GM21786 (cell line): ENCODE data around the gene GRIA2.
"Not testable (repeated sequence)": the region's sequence is repeated elsewhere in the genome, so short reads cannot be mapped to it uniquely, and the experiment has no call there.

Experiments used
- ATAC-seq: cut with Tn5 transposase; IDR thresholded peaks from one replicate; pipeline ENCODE4 v1.9.1; 2021; ENCODE audit not compliant: unreplicated experiment

GRIA2 gene

DNA sequence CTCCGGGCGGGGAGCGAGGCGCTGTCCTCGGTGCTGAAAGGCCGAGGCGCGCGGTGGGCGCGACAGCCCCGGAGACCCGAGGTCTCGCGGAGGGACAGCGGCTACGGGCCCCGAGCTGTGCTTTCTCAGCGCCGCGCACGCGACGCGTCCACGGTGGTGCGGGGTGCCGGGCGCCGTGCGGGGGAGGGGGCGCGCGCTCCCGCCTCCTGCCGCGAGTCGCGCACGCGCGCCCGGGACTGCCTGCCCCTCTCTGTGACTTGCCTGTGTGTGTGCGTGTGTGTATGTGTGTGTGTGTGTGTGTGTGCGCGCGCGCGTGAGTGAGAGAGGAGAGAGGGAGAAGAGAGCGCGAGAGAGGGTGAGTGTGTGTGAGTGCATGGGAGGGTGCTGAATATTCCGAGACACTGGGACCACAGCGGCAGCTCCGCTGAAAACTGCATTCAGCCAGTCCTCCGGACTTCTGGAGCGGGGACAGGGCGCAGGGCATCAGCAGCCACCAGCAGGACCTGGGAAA, at the start of gene GRIA2:
Gene GRIA2, plus strand, starts transcription at position 358 of the 511 bp plus-strand sequence. CDS start 315 bp downstream, outside the sequence.
- peak; percentile 54 for ATAC-seq

DNA sequence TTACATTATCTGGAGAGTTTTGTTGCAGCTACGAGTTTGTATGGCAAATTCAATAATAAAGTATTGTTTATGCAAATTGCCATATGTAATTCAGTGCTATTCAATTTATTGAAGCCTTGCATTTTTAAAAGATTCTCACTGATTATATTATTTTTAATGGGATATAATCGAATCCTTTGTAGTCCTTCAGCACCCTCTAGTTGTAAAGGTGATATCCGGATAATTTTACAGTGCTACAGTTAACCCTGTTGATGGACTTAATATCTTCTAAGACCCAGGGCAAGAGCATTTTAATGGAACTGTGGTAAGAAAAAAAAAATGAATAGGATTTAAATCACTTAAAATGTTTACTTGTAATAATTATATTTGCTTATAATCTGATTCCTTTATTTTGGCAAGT, 48.5 kb upstream of the GRIA2 start:
- ATAC-seq = no peak

DNA sequence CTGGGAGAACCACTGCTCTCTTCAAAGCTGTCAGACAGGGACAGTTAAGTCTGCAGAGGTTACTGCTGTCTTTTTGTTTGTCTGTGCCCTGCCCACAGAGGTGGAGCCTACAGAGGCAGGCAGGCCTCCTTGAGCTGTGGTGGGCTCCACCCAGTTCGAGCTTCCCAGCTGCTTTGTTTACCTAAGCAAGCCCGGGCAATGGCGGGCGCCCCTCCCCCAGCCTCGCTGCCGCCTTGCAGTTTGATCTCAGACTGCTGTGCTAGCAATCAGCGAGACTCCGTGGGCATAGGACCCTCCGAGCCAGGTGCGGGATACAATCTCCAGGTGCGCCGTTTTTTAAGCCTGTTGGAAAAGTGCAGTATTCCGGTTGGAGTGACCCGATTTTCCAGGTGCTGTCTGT, 40.3 kb upstream of the GRIA2 start:
- not testable (repeated sequence) for ATAC-seq

DNA sequence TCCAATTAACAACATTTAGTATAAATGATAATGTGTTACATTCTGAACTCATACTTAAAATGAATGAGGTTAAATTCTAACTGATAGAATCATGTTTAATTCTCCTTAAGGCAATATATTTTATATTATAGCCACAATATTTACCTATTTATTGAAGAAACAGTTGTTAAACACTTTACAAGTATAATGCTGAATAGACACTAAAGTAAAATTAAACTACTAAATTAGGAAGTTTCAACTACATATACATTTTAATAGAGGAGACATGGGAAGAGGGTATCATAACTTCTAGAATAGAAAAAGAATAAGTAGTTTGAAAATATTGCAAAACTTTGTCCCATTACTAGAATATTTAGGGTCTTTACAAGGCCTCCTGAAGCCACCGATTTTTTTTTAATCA, 36.2 kb upstream of the GRIA2 start:
- ATAC-seq = no peak

DNA sequence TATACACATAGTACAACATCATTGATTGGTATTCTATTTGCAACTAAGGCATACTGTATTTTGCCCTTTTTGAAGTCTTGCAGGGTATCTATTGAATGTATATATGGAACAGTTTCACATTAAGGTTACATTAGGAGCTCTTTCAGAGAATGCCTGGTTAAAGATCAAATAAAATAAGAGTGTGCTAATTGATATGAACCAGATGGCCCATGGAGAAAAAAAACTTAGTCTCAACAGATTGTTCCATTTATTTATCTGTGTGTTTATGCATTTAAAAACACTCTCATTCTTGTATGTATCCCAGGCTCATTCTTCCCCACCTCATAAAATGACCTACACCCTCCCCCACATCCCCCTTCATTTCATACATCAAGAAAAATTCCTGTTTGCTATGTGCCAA, 35.2 kb upstream of the GRIA2 start:
- ATAC-seq = no peak

DNA sequence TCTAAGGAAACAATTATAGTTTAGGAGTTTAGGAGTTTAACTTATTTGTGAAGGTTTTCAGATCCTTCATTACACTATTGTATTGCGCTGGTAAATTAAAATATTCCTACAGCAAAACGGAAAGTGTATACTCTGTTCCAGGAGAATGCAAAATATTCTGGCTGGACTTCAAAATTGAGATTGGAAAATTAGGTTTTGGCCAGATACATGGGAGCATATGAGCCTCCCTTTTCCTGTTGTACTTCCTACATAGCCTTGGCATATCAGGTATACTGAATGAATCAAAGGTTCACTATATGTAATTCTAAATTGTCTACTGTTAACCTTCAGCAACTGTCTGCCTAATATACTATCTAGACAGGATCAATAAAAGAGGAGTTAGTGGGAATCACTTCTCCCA, 25.2 kb upstream of the GRIA2 start:
- no peak for ATAC-seq

DNA sequence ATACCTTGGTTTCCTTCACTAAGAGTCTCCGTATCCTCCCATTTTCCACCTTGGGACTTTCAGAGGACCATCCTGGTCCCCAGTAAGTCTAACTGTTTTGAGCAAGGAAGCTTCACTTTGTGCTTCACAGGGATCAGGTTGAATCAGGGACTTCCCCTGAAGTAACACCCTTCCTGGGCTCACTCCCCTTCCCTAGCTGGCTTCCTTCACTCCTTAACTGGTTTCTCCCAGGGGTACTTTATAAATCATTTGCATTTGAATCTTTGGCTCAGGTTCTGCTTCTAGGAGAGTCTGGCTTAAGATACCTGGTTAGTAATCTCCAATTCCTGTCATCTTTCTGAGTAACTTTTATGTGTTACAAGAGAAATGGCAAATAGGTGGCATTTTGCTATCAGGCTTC, 24.5 kb upstream of the GRIA2 start:
- no peak for ATAC-seq

DNA sequence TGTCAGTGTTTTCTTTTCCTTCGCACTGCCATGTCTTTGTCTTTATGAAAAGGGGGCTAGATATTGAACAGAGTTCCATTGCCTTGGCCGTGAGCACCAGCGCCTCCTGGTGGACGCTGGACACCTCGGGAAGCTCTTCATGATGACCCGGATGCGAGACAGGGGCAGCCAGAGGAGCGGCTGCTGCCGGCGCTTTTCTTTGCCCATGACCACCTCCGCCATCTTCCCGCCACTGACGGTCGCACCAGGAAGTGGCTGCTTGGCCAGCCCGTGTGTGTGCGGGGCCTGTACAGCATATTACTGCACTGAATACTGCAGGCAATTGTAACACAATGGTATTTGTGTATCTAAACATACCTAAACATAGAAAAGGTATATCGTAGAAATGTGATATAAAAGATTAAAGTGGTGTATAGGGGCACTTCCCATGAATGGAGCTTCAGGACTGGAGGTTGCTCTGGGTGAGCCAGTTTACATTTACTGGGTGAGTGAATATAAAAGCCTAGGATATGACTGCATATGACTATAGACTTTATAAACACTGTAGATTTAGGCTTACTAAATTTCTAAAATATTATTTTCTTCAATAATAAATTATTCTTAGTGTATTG, 15.8 kb upstream of the GRIA2 start:
- ATAC-seq = peak; percentile 83

DNA sequence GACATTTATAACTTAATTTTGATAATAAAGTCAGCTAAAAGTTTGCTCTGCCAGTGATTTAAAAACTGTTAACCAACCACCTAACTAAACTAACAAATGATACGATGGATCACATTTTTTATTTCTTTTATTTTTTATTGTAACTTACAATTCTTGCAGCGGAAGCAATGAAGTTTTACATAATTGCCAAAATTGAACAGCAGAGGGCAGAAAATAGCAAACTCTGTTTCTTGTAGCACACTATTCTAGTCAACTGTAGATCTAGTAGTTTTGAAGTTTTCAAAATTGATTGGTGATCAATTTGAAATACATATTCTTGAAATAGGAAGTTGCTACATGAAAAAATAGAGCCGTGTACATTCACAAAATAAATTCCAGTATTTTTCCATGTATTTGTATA, 2.8 kb upstream of the GRIA2 start:
- ATAC-seq = no peak

DNA sequence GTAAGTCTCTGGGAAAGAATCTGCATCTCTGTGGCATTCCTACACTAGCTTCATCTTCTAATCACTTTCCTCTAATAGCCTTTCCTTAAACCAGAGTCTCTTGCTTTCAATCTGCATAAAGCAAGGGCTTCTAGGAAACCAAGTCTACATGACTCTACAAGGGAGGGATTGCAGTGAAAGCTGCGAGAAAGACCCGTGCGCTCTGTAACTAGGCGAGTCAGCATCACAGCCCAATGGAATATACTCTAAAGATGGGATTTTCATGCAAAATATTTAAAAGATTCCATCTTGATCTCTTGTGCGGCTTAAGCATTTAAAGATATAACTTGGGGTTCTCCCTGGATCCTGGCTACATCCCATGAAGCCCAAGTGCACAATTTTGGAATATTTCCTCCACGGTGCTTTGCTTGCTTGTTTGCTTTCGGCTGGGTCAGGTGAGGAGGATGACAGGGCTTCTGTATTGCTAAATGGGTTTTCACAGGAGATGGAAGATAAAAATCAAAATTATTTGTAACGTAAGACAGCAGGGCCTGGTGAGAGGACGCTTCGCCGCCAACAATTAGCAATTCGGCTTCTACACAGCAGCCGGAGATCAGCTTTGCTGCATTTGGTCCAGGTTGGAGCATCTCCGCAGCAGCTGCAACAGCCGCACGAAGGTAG, 687 bp upstream of the GRIA2 start:
- no peak for ATAC-seq

DNA sequence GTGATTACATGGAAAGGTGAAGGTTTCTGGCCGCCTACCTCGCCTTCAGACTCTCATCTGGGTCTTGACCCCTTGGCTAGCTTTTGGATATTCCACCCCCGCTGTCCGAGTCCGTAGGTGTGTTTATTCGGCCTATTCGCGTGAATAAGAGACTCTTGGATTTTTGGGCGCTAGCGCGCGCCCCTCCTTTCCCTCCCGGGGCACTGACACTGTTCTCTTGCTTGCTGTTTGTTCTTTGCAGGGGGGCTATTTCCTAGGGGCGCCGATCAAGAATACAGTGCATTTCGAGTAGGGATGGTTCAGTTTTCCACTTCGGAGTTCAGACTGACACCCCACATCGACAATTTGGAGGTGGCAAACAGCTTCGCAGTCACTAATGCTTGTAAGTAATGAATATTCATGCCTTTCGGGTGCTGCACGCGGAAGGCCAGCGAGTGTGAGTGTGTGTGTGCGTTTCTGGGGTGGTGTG, 932 bp downstream of the GRIA2 start:
- no peak for ATAC-seq

DNA sequence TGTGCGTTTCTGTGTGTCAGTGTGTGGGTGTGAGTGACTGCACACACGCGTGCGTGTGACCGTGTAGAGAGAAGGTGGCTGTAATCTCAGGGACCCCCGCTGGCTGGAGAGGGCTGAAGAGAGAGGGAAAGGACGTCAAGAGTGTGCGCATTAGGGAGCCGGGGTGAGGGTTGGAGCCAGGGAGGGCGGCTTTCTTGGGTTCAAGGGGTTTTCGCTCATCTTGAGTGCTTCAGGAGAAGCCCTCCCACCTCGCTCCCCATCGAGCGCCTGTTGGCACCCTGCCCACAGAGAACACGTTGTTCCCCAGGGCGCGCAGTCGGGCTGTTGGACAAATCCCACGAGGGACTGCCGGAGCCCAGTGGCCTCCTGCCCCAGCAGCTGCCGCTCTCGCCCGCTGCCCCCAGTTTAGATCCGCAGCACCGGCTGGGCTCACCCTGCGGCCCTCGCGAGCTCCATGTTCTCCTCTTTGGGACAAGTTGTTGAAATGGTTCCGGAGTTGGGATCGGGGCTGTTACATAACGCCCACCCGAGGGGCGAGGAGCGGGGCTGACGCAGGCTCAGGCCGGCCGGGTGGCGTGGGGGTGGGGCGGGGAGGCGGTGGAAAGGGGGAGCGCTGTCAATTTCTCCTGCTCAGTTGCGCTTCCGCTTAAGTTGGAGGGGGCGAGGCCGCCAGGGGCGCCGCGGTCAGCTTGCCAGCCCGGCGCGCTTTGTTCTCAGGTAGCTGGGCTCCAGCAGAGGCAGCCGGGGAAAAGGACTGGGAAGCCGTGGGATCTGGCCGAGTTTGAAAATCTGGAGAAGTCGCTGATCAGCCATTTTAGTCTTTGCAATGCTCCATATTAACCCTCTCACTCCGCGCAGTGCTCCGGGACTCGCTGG, 1.6 kb downstream of the GRIA2 start:
- no peak for ATAC-seq

DNA sequence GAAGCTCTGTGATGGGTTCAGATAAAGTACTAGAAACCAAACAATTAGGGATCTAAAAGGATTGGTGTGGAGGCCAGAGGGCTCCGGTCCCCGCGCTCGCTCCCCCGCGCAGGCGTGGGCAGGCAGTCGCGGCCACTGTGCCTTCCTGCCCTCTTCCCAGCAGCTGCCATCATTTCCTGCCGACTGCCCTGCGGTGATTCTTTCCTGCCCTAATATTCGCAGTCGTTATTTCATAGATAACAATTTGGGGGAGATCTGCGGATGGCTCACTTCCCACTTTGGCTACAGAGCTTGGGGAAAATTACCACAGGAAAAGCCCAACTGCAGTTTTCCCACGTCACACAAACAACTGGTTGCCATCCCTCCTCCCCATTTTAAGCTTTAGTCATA, 2.2 kb downstream of the GRIA2 start:
- no peak for ATAC-seq

DNA sequence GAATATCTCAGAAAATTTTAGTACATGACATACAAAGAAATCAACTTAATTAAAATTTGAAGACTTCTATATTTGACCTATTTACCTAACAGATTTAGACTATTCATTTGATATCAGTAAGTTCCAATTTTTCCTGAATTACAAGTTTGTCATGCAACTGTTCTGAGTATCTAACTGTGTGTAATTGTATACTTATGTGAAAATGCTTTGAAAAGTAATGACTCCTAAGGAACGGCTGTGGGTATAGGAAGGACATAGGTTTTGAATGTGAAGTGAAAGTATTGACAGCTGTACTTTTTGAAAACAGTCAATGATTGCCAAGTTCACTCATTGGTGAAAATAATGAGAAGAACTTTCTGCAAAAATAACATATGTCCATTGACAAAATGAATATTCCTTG, 2.9 kb downstream of the GRIA2 start:
- ATAC-seq = no peak

DNA sequence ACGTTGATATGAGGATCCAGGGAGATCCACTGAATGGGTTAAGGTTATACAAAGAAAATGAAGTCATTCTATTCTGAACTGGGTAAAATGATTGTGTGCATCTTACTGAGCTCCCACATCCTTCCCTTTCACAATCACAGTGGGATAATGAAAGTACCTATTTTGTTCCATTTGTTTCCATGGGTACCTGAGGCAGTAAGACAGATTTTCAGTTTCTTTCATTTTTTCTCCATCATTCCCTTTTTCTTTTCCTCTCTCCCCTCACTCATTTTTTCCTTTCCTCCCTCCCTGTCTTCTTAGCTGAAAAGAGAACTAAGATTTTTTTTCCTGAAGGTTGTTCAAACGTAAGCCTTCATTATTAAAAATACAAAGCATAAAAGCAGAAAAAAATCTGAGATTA, 4.6 kb downstream of the GRIA2 start:
- ATAC-seq = no peak

DNA sequence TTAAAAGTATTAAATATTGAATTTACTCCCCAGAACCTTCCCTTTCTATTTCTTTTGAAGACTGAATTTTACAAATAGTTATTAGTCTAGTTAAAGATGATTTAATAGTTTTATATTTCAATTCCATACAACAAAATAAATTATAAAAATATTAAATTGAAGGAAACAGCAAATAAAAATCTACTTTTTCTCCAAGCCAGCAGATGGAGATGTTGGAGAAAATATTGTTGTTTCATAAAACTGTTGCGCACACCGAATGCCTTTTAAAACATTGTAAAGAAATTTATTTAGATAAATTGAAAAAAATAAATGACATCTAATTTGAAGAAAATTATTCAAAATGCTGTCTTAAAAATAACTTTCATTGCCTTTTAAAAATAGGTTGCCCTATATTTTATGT, 5.5 kb downstream of the GRIA2 start:
- ATAC-seq = no peak

DNA sequence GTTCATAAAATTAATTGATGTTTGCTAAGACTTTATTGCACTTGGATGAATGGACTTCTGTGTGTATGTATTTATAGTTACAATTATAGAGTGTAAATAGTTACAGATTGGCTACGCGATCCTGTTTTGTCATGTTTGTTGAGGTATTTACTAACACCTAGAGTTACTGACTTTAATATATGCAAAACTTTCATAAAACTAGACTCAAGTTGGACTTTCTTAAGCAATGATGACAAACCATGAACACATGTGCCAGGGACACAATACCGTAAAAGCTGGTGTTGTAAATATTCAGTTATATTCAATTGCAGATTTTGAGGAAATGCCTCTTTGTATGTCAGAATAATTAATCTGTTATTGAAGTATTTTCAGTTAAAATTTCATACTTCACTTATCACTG, 6.1 kb downstream of the GRIA2 start:
- no peak for ATAC-seq

DNA sequence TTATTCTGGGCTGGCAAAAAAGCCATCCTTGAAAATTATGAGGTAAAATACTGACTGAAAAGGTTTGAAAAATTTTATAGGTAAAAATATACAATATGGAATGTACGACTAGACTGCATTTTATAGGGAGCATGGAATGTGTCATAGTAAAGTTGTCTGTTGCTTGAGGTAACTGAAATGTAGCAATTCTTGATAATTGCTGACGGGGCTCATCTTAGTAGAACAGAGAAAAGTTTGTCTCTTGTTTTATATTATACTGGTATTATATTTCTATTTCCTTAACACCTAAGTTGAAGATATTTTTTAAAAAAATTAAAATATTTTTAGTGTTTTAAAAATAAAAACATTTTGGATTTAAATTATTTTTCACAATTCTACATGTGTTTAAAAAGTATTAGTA, 11.0 kb downstream of the GRIA2 start:
- no peak for ATAC-seq

DNA sequence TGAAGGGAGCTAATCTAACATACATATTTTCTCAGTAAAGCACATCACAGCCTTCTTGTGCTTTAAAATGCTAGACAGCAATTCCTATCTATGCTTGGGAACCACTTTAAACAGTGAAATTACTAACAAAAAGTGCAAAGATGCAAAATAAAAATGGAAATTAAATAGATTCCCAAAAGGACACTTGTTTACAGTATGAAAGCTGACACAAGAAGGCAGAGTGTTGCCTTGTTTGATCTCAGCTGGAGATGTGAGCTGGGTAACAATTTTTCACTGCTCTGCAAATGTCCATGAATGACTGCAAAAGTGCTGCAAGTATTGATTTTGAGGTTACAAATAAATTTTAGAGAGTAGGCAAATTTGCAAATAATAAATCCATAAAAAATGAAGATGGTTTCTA, 22.3 kb downstream of the GRIA2 start:
- ATAC-seq = no peak

DNA sequence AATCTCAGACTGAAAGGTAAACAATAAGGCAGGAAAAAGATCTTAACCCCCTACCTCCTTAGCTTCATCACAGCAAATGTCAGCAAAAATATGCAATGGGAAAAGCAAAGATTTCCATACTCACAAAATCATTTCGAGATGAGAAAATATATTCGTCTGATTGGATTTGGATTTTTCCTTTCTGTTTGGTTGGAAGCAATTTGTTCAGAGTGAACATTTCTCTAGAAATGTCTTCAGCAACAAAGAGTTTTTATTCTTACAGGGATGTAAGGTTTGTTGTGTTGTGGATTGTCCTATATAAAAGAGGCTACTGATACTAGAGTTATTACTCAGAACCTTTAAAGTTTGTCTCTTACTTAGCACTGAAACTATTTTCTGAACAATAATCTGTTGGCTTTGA, 23.8 kb downstream of the GRIA2 start:
- no peak for ATAC-seq

DNA sequence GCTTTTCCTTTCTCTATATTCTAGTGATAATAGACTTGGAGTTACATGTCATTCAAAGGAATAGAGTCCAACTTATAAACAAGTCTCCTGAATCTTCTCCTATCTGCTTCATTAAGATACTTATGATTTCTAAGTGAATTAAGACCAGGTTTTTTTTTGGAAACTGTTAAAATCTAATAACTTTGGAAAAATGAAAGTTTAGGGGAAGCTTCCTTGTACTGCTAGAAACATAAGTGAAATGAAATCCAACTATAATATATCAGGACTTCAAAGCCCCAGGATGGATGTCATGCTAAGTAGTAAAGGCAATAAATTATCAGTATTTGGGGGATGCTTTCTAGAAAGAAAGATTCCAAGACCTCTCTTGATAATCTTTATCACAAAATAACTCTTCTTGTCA, 24.8 kb downstream of the GRIA2 start:
- no peak for ATAC-seq

DNA sequence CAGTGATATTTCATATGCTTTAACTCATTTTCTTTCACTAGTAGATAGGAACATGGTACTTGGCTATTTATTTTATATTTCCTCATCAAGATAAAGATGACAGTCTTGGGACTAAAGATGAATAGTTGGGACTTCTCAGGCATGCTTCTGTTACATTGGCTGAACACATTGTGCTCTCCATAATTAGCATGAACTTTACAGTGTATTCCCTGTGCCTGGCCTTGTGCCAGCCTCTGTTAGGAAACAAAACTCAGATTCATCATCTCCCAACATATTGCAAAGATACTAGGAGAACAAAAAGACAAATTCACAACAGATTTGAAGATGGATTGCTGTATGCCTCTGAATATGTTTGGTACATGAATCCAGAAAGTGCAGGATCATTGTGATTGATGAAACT, 26.4 kb downstream of the GRIA2 start:
- no peak for ATAC-seq
